ENCODE data around the gene GSKIP.
A peak's percentile ranks its signal among the peaks of the same experiment; 100 is the strongest.

Gene GSKIP

DNA sequence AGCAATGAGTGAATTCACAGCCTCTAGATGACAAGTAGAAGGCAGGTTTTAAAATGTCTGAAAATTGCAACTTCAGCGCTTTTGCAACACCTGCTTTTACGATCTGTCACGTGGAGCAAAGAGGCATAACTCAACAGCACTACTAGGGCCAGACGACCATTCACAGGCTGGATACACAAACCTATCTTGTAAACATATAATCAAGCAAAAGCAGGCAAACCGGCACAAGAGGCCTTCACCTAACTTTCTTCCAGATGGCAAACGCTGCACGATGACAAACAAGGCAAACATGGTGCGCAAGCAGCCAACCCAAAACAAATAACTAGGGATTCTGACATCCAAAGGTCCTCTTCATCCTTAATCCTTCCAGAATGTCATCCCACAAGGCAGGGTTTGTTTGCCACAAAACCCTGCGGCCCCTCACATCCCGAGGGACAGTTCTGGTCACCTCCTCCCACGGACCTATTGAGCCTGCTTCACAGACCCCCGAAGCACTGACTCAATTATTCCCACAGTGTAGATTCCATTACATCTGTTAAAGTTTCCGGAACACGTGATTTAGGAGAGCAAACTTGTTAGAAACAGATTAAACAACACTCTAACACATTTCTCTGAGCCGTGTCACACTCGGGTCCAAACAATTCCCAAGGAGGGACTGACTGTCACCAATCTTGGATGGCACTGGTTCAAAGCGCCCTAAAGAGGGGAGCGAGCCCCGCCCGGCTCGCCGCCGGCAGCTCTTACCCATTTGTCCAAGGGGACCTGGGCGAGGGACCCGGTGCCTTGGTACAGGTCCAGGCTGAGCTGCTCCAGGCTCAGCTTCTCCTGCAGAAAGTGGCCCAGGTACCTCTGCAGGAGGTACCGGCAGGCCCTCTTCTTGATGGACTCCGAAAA is 1.0 kb upstream of the GSKIP start:
- TF ChIP-seq CTCF (IDR thresholded peaks at IDR 0.05; ENCODE audit: extremely low read depth, missing control alignments): no peak
- DNase-seq (ENCODE audit: low spot score): peak; percentile 66

DNA sequence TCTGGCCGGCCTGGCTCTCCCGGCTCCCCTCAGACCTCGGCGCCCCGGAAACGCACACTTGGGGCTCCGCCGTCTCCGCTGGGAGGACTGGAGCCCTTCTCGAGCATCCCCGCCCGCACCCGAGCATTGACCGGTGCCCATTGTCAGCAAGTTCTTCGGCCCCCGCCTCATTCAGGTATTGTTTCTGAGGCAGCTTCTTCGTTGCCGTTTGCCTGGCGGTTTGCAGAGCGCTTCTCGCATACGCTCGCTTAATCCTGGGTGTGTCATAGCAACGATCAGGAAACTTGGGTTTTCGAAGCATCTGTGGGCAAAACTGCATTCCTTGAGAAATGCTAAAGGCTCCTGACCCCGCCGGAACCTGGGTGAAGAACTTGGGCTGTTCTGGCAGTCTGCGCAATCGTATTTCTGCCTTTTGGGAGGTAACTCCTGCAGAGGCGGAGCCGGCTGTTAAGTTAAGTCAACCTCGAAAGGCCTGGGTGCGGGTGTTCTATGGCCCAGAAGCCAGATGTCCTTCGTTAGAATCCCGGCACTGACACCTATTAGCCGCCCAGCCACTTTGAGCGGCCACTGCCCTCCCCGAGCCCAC is 518 bp downstream of the GSKIP start:
- peak; percentile 38 for DNase-seq (ENCODE audit: low spot score)
- TF ChIP-seq CTCF (IDR thresholded peaks at IDR 0.05; ENCODE audit: extremely low read depth, missing control alignments): no peak

GRCh38 chr14:96364962-96365361 is 1.6 kb downstream of the GSKIP start:
- no peak for DNase-seq (ENCODE audit: low spot score)
- no peak for TF ChIP-seq CTCF (IDR thresholded peaks at IDR 0.05; ENCODE audit: extremely low read depth, missing control alignments)

DNA sequence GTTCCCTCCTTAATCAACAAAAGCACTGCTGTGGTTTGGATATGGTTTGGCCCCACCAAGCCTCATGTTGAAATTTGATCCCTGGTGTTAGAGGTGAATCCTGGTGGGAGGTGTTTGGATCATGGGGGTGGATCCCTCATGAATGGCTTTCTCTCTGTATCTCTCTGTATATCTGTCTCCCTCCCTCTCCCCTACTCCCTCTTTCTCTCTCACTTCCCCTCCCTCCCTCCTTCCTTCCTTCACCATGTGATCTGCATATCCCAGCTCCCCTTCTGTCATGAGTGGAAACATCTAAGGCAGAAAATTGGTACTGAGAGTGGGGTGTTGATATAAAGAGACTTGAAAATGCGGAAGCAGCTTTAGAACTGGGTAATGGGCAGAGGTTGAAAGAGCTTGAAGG is 5.2 kb downstream of the GSKIP start:
- no peak for TF ChIP-seq CTCF (IDR thresholded peaks at IDR 0.05; ENCODE audit: extremely low read depth, missing control alignments)
- no peak for DNase-seq (ENCODE audit: low spot score)

- DNase-seq (ENCODE audit: low spot score): no peak
- TF ChIP-seq CTCF (IDR thresholded peaks at IDR 0.05; ENCODE audit: extremely low read depth, missing control alignments): no peak
Observed at GRCh38 chr14:96370528-96370927, 7.2 kb downstream of the GSKIP start.

- no peak for TF ChIP-seq CTCF (IDR thresholded peaks at IDR 0.05; ENCODE audit: extremely low read depth, missing control alignments)
- DNase-seq (ENCODE audit: low spot score): no peak
Observed at GRCh38 chr14:96373538-96373937, 10.2 kb downstream of the GSKIP start.

DNA sequence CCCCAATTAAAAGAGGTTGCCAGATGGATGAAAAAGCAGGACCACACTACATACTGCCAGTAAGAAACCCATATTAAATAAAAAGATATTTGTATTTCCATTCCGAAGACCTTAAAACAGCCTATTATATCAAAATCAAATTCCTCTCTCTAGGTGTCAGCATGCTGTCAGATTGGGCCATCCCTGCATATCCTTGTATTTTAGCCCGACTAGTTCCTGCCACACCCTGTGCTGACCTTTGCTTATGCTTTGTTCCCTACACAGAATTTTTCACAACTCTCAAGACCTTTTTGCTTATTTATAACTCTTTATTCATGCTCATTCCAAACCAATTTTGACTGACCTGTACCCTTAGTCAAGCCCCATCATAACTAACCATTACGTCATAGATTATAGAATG is 12.8 kb downstream of the GSKIP start:
- DNase-seq (ENCODE audit: low spot score): no peak
- TF ChIP-seq CTCF (IDR thresholded peaks at IDR 0.05; ENCODE audit: extremely low read depth, missing control alignments): no peak
